Activated T-helper 2 cell treated with anti-CD3 and anti-CD28 coated beads, Interferon-gamma antibody, Interleukin-2, Interleukin-4, amounts not matched to agents 10 μg/mL and 5 μg/mL and 100 μg/mL, durations not matched to agents 14 hours and 24 hours and 36 hours (primary cell): ENCODE data around the gene XPR1. TPM values are rescaled to one million over a fixed set of nuclear protein-coding genes. Genes with fewer than 3 reads are reported as not detected.

ENCODE experiments used
- DNase-seq: peaks from one replicate; pipeline ENCODE4 v3.0.0; 2021; ENCODE audit warnings: low spot score
- H3K27ac Mint-ChIP-seq: one replicate; pipeline ENCODE4 v1.8.0; 2021; ENCODE audit warnings: mixed read lengths
- H3K27me3 Mint-ChIP-seq: one replicate; pipeline ENCODE4 v1.8.0; 2021; ENCODE audit warnings: low read depth, mixed read lengths
- H3K36me3 Mint-ChIP-seq: one replicate; pipeline ENCODE4 v1.8.0; 2021; ENCODE audit warnings: low read depth, mixed read lengths
- H3K4me1 Mint-ChIP-seq: one replicate; pipeline ENCODE4 v1.8.0; 2021; ENCODE audit warnings: low read depth, mixed read lengths
- H3K4me3 Mint-ChIP-seq: one replicate; pipeline ENCODE4 v1.8.0; 2021; ENCODE audit warnings: low read depth, mild to moderate bottlenecking, moderate library complexity, mixed read lengths
- H3K9me3 Mint-ChIP-seq: one replicate; pipeline ENCODE4 v1.8.0; 2021; ENCODE audit warnings: mixed read lengths
- intact Hi-C: fragments of 100-400 bp; cut with micrococcal nuclease; formaldehyde crosslinking; loops from one replicate; pipeline ENCODE4 v1.15.1; 2023
- total RNA-seq: library from RNA; stranded (reverse); gene quantifications from 2 replicates; pipeline ENCODE4 v1.2.3, GENCODE V29; 2022

XPR1 gene
- total RNA-seq, 1 donor from 2014 or later, result 23.6 TPM

DNA sequence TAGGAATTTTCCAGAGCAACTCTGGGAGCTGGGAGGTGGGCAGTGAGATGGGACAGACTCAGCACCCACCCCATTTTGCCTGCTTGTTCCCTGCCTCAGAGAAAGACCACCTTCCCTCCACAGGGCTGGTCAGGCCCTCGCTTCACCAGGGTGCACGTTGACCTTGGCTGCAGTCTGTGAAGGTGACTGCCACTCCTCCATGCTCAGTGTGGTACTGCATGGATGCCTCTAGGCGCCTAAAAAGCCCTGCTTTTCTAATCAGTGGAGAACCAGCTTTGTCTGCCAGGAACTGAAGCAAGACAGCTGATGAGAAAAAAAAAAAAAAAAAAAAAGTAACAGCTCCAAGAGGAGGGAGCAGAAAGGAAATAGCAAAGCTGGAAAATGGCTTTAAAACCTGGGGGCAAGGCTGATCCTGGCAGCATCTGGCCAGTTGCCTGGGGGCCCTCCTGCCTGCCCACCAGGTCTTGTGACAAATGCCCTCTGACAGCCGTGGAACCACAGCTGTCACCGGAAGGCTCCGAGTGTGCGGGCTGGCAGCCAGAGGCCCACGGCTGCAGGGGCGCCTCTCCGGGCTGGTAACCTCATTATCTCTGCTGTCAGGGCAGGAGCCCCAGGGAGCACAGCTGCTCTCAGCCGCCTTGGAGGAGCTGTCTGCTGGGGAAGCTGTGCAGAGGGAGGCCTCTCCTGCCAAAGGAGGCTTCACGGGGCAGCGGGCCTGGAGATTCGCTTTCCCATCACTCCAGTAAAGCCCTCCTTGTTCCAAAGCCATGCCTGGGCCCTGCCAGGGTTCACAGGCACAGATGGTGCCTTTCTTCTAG lies 294.6 kb downstream of the XPR1 start:
- H3K4me1 Mint-ChIP-seq, result no peaks in the 10 kb centered on the region
- no peaks in the 10 kb centered on the region for H3K36me3 Mint-ChIP-seq
- DNase-seq, result no peak
- intact Hi-C loops, result no loop called here
- no peaks in the 10 kb centered on the region for H3K9me3 Mint-ChIP-seq
- no peak overlapping the region for H3K4me3 Mint-ChIP-seq
- H3K27ac Mint-ChIP-seq, result no peak overlapping the region
- no peaks in the 10 kb centered on the region for H3K27me3 Mint-ChIP-seq

GRCh38 chr1:180927348-180927747 lies 295.5 kb downstream of the XPR1 start:
- DNase-seq, result no peak
- Mint-ChIP-seq H3K9me3 (no peaks in the 10 kb centered on the region), H3K27me3 (no peaks in the 10 kb centered on the region), H3K27ac (no peak overlapping the region), H3K4me3 (no peak overlapping the region), H3K4me1 (no peaks in the 10 kb centered on the region), H3K36me3 (no peaks in the 10 kb centered on the region)
- intact Hi-C loops, result no loop called here

DNA sequence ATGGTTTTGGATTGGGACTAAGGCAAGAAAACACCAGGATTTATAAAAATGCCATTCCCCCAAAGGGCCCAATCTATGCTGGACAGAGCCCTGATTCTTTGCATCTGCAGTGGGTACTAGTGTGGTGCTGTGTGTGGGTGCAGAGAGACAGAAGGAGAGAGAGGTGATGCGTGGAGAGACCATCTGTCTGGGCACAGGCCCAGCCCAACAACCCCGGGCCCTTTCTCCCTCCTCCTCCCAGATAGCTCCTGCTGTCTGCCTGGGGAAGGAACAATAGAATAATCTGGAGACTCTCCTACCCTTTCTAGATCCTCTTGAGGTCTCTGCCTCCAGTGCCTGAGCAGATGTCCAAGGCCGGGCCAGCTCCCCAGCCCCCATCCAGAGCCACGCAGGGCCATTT lies 296.0 kb downstream of the XPR1 start:
- H3K4me1 Mint-ChIP-seq, result no peaks in the 10 kb centered on the region

DNA sequence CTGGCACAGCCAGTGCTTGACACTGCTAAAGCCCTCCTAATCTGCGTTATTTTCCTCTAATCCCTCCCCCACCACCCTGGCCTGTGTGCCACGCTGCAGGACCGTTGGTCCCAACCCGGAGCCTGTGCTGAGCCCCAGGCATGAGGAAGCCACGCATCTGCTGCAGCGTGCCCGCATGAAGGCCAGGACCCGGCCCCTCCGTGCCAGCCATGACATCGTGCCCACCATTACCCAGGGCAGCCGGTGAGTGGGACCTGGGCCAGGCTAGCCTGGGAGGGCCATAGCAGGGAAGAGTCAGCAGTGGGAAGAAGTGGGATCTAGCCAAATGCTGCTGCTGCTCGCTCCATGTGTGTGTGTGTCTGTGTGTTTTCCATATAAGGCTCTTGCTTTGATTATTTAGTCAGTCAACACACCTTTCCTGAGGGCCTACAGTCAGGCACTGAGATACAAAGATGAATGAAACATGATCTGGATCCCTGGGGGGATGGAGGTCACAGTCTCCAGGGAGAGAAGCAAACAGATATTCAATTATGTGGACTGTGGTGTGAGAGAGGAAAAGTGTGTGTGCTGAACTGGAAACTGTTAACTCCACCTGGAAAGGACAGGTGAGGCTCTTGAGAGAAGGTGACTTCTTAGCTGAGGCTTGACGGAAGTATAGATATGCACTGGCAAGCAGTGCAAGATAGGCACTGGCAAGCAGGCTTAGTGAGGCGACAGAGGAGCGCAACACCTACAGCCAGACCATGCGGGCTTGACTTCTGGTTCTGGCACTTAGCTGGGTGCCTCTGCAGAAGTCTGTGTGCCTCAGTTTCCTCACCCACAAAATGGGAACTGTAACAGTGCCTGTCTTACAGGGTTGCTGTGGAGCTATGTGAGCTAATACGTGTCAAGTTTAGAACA lies 296.8 kb downstream of the XPR1 start:
- Mint-ChIP-seq H3K27me3 (no peaks in the 10 kb centered on the region), H3K36me3 (no peaks in the 10 kb centered on the region), H3K9me3 (no peaks in the 10 kb centered on the region), H3K4me3 (no peak overlapping the region), H3K27ac (no peak overlapping the region), H3K4me1 (no peaks in the 10 kb centered on the region)
- no peak for DNase-seq
- intact Hi-C loops, result no loop called here

More for the DNA sequence above, 296.0 kb downstream of the XPR1 start:
- DNase-seq, result no peak
- no peaks in the 10 kb centered on the region for H3K36me3 Mint-ChIP-seq
- no peak overlapping the region for H3K4me3 Mint-ChIP-seq
- intact Hi-C loops, result no loop called here
- H3K9me3 Mint-ChIP-seq, result no peaks in the 10 kb centered on the region
- H3K27ac Mint-ChIP-seq, result no peak overlapping the region
- H3K27me3 Mint-ChIP-seq, result no peaks in the 10 kb centered on the region

GRCh38 chr1:180929389-180929788 lies 297.6 kb downstream of the XPR1 start:
- intact Hi-C loops, result no loop called here
- Mint-ChIP-seq H3K27ac (no peak overlapping the region), H3K27me3 (no peaks in the 10 kb centered on the region), H3K9me3 (no peaks in the 10 kb centered on the region), H3K4me1 (peaks cover under 1% of the 10 kb centered on the region), H3K36me3 (no peaks in the 10 kb centered on the region), H3K4me3 (no peak overlapping the region)
- DNase-seq, result no peak

DNA sequence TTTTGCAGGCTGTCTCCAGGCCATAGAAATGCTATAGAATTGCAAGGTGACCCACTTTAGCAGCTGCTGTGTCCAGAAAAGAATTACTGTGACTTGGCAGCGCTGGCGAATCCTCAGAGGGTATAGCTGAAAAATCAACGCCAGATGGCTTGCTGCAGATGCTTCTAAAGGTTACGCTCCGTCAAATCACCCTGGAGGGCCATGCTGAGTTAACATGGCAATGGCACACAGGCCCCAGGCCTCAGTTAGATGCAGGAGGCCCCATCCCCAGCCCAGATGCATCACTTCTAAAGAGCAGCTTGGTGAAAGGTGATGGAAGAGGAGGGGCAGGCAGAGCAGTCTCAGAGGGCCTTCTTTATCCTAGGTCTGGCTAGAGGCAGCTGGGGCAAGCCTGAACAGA lies 298.9 kb downstream of the XPR1 start:
- Mint-ChIP-seq H3K27ac (no peak overlapping the region), H3K9me3 (no peaks in the 10 kb centered on the region), H3K4me3 (no peak overlapping the region), H3K4me1 (peaks cover 3% of the 10 kb centered on the region), H3K36me3 (no peaks in the 10 kb centered on the region), H3K27me3 (no peaks in the 10 kb centered on the region)
- no peak for DNase-seq
- intact Hi-C loops, result no loop called here

DNA sequence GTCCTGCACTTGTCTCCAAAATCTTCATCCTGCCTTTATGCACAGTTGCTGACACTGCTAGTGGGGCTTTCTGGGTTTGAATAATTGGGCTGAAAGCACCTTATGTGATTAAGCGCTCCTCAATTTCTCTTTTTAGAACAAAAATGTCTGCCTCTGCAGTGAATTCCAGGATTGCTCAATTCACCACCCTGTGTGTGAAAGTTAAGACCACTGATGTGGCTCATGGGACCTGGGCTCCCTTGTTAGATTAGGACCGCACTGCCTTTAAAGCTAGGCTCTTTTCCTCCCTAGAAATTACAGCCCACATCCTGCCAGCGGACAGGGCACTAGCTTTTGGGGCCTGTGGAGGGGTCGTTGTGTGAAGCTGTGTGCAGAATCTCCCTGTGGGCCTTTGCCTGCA lies 299.7 kb downstream of the XPR1 start:
- no peak for DNase-seq
- Mint-ChIP-seq H3K27me3 (no peaks in the 10 kb centered on the region), H3K4me1 (peaks cover 3% of the 10 kb centered on the region), H3K4me3 (no peak overlapping the region), H3K9me3 (no peaks in the 10 kb centered on the region), H3K36me3 (no peaks in the 10 kb centered on the region), H3K27ac (no peak overlapping the region)
- intact Hi-C loops, result no loop called here

DNA sequence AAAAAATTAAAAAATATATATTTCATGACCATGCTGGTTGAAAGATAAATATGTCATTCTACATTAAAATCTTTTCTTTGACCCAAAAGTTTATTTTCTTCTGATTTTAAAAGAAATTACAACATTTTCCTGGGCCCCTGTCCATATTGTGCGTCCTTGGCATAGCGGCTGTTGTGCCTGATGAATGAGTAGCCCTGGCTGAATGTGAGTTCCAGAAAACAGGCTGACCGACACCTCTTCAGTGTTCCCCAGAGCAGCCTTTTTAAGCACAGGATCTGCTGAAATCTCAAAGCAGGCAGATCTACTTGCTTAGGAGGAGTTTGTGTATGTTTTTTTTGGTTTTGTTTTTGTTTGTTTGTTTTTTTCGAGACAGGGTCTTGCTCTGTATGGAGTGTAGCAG lies 300.6 kb downstream of the XPR1 start:
- Mint-ChIP-seq H3K27me3 (no peaks in the 10 kb centered on the region), H3K4me3 (no peak overlapping the region), H3K36me3 (no peaks in the 10 kb centered on the region), H3K9me3 (no peaks in the 10 kb centered on the region), H3K4me1 (peaks cover 3% of the 10 kb centered on the region), H3K27ac (no peak overlapping the region)
- DNase-seq, result no peak
- intact Hi-C loops, result no loop called here

- intact Hi-C loops, result no loop called here
- no peak overlapping the region for H3K27ac Mint-ChIP-seq
- H3K9me3 Mint-ChIP-seq, result no peaks in the 10 kb centered on the region
- no peak overlapping the region for H3K4me3 Mint-ChIP-seq
- DNase-seq, result no peak
- no peaks in the 10 kb centered on the region for H3K36me3 Mint-ChIP-seq
- no peaks in the 10 kb centered on the region for H3K27me3 Mint-ChIP-seq
- peaks cover 3% of the 10 kb centered on the region for H3K4me1 Mint-ChIP-seq
Observed at GRCh38 chr1:180933141-180933540, 301.3 kb downstream of the XPR1 start.

DNA sequence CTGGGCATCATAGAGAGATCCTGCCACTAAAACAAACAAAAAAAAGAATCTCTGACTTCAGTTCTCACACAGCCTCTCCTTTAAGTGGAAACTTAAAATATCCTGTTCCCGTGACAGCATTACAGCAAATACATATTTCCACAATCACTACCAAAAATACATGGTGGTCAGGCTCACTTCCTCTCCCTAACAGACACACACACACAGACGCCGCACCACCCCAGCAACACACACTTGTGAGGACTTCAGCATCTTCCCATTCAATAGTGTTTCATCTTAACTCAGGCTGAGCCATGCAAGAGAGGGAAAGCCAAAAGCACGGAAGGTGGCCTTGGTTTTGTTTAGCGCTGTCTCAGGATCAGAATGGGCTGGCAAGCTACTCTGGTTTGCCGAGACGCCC lies 302.7 kb downstream of the XPR1 start:
- Mint-ChIP-seq H3K27ac (no peak overlapping the region), H3K36me3 (no peaks in the 10 kb centered on the region), H3K4me3 (no peak overlapping the region), H3K4me1 (peaks cover 3% of the 10 kb centered on the region), H3K27me3 (no peaks in the 10 kb centered on the region), H3K9me3 (no peaks in the 10 kb centered on the region)
- DNase-seq, result no peak
- intact Hi-C loops, result no loop called here

GRCh38 chr1:180935326-180936109 lies 303.7 kb downstream of the XPR1 start:
- no peak overlapping the region for H3K27ac Mint-ChIP-seq
- no peaks in the 10 kb centered on the region for H3K36me3 Mint-ChIP-seq
- no peaks in the 10 kb centered on the region for H3K27me3 Mint-ChIP-seq
- no peak overlapping the region for H3K4me3 Mint-ChIP-seq
- no peak for DNase-seq
- H3K9me3 Mint-ChIP-seq, result no peaks in the 10 kb centered on the region
- intact Hi-C loops, result no loop called here
- peaks cover 3% of the 10 kb centered on the region for H3K4me1 Mint-ChIP-seq

DNA sequence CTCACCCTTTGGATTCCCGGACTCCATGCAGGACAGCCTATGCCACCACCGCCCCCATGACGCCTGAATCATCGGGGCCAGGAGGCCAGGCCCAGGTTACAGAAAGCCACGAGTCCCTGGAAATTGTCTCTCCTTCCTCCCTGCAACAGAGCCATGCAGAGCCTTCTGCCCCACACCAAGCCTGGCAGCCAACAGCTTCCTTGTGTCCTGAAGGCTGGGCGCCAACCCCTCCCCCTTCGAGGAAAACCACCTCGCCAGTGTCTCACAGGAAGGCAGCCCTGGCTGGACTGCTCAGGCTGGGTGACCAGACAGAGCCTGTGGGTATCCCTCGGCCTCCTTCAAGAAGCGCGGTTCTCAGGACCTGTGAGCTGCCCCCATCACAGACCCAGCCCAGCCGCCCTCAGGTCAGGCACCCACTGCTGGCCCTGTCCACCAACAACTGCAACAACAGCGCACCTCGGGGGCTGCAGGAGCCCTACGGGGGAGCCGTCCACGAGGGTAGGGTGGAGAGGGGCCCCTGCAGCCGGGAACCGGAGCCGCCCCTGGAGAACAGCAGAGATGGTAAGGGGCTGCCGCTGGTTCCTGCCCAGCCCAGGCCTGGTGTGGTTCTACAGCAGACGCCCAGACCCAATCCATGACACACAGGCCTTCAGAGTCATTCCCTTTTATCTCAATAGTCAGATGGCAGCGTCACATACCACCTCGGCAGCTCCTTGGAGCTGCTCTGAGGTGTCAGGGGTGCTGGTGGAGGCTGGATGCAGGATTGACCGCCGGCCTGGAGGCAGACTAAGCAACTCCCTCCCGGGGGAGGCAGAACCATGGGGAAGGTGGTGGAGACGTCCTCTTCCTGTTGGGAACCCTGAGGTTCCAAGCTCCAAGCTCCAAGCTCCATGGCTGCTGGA lies 304.5 kb downstream of the XPR1 start:
- no peak overlapping the region for H3K4me3 Mint-ChIP-seq
- intact Hi-C loops, result no loop called here
- H3K36me3 Mint-ChIP-seq, result no peaks in the 10 kb centered on the region
- H3K27ac Mint-ChIP-seq, result no peak overlapping the region
- peaks cover 3% of the 10 kb centered on the region for H3K4me1 Mint-ChIP-seq
- H3K9me3 Mint-ChIP-seq, result no peaks in the 10 kb centered on the region
- no peaks in the 10 kb centered on the region for H3K27me3 Mint-ChIP-seq
- no peak for DNase-seq
